ENCODE results near the gene DOK4. TPM values are rescaled to one million over a fixed set of nuclear protein-coding genes. Genes with fewer than 3 reads are reported as not detected.

DOK4 gene
- total and polyA plus RNA-seq, 4 donors = 7.8 to 24.6 (median 18.1) TPM

DNA sequence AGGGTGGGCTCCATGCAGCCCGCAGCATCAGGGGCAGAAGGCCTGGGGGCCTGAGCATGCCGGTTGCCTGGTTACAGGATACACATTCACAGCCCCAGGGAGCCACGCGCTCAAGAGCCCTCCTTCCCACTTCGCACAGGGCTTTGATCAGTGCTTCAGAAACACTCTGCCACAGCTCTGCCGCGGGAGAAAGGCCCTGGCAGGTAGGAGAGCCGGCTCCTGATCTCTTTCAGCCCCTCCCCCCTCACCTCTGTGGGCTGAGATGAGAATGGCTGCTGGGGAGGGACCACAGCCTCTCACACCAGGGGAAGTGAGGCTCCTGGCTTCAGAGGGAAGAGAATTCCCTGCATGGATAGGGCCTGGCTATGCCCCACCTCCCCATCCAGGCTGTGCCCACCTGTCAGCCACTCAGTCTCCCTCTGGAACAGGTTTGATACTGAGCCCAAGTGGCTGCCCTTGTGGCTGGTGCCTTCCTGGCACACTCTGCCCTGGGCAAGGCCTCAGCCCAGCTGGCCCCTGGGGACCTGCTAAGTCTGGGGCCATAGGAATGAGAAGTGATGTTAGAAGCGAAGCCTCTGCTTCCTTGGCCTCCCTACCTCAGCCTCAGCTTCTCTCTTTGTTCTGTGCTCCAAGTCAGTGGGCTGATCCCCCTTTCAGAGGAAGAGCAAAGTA, 8.6 kb downstream of the DOK4 start (continued):
- TF ChIP-seq NR2F2 (IDR thresholded peaks at IDR 0.05) (no peak), FOXA1 (IDR thresholded peaks at IDR 0.05) (no peak), JUND (IDR thresholded peaks at IDR 0.05) (no peak)

DNA sequence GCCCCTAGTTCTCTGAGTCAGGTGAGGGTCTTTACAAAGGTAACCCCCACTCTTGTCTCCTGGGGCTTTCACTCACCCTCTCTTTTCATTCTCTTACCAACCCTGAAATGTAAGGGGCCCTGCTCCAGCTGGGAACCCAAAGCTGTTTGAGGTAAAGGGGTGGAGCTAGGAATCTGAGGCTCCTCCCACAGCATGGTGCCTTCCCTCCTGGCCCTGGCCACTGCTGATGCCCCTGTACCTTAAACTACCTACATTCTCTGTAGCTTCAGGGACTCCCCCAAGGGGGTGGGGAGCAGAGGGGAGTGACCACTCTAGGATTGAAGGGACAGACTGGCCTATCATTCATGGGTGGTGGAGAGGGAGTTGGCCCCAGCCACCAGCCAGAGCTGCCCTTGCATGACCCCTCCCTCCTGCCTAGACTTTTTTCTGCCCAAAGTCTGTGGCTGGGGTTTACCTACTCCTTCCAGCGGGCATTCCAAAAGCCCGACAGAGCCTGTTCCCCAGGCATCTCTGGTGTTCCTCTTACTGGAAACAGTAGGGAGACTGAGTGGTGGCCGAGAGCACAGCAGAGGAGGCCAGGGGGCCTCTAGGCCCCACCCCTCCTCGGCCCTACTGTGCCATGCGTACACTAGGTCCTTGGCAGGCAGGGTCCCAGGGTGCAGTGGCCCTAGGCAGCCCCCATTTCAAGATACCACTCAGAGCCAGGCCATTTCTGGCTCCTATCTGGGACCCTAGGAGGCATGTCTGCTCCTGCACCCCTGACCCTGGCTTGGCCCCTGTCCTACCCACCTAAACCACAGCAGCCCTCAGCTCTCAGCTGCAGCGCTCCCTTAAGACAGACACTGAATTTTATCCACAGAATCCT, 9.5 kb downstream of the DOK4 start:
- H3K36me3 ChIP-seq (ENCODE audit: control insufficient read depth in 4 of 4, insufficient read depth in 3 of 4, low read depth in 1 of 4, low read length in 3 of 4) = peaks cover 0 to 16% (median 8%) of the 10 kb centered on the region in 4 donors
- H3K27me3 ChIP-seq (ENCODE audit: control insufficient read depth in 4 of 4, insufficient read depth in 4 of 4, low read length in 3 of 4) = no peaks in the 10 kb centered on the region
- H3K4me1 ChIP-seq (ENCODE audit: control insufficient read depth in 4 of 4, insufficient read depth in 4 of 4, low read length in 3 of 4) = peaks cover 27 to 65% (median 49%) of the 10 kb centered on the region in 4 donors
- no peak overlapping the region for H3K4me3 ChIP-seq (ENCODE audit: low read depth in 1 of 3, low read length in 3 of 3)
- H3K9ac ChIP-seq (ENCODE audit: low read depth in 1 of 2, low read length in 2 of 2) = no peak overlapping the region
- H3K9me3 ChIP-seq (ENCODE audit: control insufficient read depth in 4 of 4, low read length in 3 of 4) = no peaks in the 10 kb centered on the region
- no peak overlapping the region for H3K27ac ChIP-seq (ENCODE audit: low read depth in 1 of 2, low read length in 2 of 2)
- WGBS = 92% methylated on average over 6 of the region's 6 CpGs
- TF ChIP-seq JUND (IDR thresholded peaks at IDR 0.05) = no peak
- TF ChIP-seq RAD21 (IDR thresholded peaks at IDR 0.05) = no peak
- TF ChIP-seq HNF4G (IDR thresholded peaks at IDR 0.05) = no peak
- TF ChIP-seq YY1 (IDR thresholded peaks at IDR 0.05) = no peak
- no peak for DNase-seq (ENCODE audit: low spot score)

DNA sequence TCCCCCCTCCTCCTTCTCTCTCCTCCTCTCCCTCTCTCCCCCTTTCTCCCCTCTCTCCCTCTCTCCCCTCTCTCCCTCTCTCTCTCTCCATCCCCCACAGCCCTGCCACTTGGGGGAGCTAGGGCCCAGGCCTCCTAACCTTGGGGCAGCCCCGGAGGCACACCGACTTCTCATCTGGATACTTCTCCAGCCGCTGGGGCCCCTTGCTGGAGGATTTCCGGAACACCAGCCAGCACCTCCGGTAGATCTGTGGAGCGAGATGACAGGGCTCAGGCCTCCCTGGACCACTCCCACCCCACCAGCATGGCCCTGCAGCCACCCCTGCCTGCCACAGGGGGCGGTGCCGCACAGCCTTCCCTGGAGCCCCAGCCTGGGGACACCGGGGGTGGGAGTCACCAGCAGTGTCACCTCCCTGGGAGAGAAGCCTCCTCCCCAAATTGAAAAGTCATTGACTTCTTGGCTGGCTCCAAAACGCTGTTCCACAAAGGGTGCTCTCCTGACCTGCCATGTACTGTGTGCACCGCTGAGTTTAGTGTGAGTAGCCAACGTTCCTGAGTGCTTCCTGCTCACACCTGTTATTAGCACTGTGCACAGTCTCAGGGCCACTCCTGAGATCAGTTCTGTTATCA, 10.5 kb downstream of the DOK4 start:
- TF ChIP-seq, protein P1, sequence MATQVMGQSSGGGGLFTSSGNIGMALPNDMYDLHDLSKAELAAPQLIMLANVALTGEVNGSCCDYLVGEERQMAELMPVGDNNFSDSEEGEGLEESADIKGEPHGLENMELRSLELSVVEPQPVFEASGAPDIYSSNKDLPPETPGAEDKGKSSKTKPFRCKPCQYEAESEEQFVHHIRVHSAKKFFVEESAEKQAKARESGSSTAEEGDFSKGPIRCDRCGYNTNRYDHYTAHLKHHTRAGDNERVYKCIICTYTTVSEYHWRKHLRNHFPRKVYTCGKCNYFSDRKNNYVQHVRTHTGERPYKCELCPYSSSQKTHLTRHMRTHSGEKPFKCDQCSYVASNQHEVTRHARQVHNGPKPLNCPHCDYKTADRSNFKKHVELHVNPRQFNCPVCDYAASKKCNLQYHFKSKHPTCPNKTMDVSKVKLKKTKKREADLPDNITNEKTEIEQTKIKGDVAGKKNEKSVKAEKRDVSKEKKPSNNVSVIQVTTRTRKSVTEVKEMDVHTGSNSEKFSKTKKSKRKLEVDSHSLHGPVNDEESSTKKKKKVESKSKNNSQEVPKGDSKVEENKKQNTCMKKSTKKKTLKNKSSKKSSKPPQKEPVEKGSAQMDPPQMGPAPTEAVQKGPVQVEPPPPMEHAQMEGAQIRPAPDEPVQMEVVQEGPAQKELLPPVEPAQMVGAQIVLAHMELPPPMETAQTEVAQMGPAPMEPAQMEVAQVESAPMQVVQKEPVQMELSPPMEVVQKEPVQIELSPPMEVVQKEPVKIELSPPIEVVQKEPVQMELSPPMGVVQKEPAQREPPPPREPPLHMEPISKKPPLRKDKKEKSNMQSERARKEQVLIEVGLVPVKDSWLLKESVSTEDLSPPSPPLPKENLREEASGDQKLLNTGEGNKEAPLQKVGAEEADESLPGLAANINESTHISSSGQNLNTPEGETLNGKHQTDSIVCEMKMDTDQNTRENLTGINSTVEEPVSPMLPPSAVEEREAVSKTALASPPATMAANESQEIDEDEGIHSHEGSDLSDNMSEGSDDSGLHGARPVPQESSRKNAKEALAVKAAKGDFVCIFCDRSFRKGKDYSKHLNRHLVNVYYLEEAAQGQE (IDR thresholded peaks at IDR 0.05) = no peak
- TF ChIP-seq YY1 (IDR thresholded peaks at IDR 0.05) (no peak), GABPA (IDR thresholded peaks at IDR 0.05 in 1 of 2, conservative IDR thresholded peaks at IDR 0.05 in 1 of 2) (no peak), RXRA (IDR thresholded peaks at IDR 0.05) (no peak), RAD21 (IDR thresholded peaks at IDR 0.05) (peak in 1 of 2 donors; percentile 40), TAF1 (conservative IDR thresholded peaks at IDR 0.05) (no peak), JUND (IDR thresholded peaks at IDR 0.05) (no peak)
- peaks cover 0 to 16% (median 8%) of the 10 kb centered on the region in 4 donors for H3K36me3 ChIP-seq (ENCODE audit: control insufficient read depth in 4 of 4, insufficient read depth in 3 of 4, low read depth in 1 of 4, low read length in 3 of 4)
- H3K4me1 ChIP-seq (ENCODE audit: control insufficient read depth in 4 of 4, insufficient read depth in 4 of 4, low read length in 3 of 4) = peaks cover 27 to 72% (median 55%) of the 10 kb centered on the region in 4 donors
- H3K9me3 ChIP-seq (ENCODE audit: control insufficient read depth in 4 of 4, low read length in 3 of 4) = no peaks in the 10 kb centered on the region
- H3K27ac ChIP-seq (ENCODE audit: low read depth in 1 of 2, low read length in 2 of 2) = no peak overlapping the region
- WGBS = 54% methylated on average over 12 of the region's 12 CpGs
- no peak overlapping the region for H3K4me3 ChIP-seq (ENCODE audit: low read depth in 1 of 3, low read length in 3 of 3)
- peak; percentile 59 for DNase-seq (ENCODE audit: low spot score)
- H3K27me3 ChIP-seq (ENCODE audit: control insufficient read depth in 4 of 4, insufficient read depth in 4 of 4, low read length in 3 of 4) = no peaks in the 10 kb centered on the region
- no peak overlapping the region for H3K9ac ChIP-seq (ENCODE audit: low read depth in 1 of 2, low read length in 2 of 2)
